NCI-H2029 (cell line): ENCODE data around the gene IDH2.
"Not testable (repeated sequence)": the region's sequence is repeated elsewhere in the genome, so short reads cannot be mapped to it uniquely, and the experiment has no call there.

Experiments used
- DNase-seq: peaks from one replicate; lab custom pipeline; 2025; lab: John Stamatoyannopoulos, UW

Gene IDH2

DNA sequence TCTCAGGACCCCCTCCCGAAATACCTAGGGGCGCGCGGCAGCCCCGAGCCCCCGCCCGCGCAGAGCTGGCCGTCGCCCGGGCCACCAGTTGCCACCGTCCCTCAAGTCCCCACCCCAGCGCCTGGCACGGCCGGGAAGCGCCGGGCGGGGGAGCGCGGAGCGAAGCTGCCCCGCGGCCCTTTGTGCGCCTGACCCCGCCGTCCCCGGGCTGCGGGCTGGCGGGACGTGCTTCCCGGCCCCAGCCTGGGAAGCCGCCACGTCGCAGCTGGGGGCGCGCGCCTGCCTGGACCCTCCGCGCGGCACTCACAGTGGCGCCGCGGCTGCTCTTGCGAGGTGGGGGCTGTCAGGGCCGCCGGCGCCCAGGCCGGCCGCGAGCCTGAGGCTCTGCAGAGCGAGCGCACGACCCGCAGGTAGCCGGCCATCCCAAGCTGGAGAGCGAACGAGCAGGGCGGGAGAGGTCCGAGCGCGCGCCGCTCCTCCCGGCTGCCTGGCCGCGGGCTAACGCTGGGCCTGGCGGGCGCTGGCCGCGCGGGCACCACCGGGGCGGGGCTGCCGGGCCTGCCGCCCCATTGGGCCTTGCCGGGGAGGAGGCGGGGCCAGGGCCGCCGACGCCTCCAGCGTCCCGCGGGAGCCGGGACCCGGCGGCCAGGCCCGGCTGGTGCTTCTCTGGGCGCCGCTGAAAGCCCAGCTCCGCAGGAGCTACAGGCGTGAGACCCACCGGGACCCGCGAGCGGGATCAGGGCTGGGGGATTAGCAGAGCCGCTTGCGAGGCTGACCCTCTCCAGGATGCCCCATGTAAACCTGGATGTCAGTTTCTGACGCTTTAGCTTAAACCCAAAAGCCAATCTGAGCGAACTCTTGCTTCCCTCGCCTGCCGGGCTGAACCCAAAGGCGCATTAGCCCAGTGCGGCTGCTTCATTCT lies at the start of gene IDH2:
TSS of gene IDH2 (minus strand) at position 500 of the 922 bp plus-strand sequence. CDS start at position 422, 78 bp downstream.
- DNase-seq = peak; percentile 36

DNA sequence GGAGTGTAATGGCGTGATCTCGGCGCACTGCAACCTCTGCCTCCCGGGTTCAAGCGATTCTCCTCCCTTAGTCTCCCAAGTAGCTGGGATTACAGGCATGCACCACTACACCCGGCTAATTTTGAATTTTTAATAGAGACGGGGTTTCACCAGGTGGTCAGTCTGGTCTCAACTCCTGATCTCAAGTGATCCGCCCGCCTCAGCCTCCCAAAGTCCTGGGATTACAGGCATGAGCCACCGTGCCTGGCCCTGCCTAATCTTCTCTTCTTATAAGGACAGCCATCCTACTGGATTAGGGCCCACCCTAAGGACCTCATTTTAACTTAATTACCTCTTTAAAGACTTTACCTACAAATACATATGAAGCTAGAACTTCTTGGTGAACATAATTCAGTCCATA lies 48.3 kb upstream of the IDH2 start:
- DNase-seq = not testable (repeated sequence)

DNA sequence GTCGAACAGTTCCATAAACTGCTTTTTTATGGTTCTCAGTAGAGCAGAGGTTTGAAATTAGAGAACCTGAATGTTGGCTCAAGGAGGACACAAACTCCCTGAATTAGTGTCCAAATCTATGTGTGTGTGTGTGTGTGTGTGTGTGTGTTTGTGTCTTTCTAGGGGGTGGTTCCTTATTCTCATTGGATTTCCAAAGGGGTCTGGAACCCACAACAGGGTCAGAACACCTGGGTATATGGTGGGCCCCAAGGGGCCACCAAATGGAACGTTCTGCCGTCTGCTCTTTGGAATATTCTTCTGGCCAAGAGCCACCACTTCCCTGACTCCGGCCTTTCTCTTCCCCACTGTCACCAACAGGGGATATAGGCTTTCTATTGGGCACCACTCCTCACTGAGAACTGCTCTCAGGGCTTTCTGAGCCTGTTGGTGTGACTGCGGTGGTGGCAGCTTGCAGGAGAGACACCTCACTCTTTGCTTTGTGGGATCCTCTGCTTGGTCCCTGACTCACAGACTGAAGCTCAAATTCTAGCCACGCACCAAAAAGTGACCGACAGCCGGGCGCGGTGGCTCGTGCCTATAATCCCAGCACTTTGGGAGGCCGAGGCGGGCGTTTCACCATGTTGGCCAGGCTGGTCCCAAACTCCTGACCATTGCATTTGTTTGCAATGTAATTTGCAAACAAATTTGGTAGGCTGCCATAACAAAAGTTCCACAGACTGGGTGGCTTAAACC lies 47.5 kb upstream of the IDH2 start:
- no peak for DNase-seq

DNA sequence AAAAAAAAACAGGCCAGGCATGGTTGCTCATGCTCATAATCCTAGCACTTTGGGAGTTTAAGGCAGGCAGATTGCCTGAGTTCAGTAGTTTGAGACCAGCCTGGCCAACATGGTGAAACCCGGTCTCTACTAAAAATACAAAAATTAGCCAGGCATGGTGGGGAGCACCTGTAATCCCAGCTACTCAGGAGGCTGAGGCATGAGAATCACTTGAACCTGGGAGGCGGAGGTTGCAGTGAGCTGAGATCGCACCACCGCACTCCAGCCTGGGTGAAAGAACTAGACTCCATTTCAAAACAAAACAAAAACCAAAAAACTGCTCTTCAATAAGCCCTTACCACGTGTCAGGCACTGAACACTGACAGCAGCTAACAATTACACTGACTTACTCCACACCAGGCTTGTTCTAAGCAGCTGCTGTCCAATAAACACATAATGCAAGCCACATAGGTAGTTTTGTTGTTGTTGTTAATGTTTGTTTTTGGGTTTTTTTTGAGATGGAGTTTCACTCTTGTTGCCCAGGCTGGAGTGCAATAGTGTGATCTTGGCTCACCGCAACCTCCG lies 44.0 kb upstream of the IDH2 start:
- DNase-seq = not testable (repeated sequence)

DNA sequence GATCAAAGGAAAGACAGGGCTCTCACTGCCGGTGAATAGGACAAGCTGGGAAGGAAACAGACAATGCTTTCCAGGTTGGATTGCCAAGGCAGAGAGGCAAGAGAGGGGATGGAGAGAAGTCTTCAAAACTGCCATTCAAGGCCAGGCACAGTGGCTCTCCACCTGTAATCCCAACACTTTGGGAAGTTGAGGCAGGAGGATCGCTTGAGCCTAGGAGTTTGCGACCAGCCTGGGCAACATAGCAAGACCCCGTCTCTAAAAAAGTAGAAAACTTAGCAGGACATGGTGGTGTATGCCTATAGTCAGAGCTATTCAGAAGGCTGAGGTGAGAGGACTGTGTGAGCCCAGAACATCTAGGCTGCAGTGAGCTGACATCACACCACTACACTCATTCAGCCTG lies 43.5 kb upstream of the IDH2 start:
- no peak for DNase-seq

DNA sequence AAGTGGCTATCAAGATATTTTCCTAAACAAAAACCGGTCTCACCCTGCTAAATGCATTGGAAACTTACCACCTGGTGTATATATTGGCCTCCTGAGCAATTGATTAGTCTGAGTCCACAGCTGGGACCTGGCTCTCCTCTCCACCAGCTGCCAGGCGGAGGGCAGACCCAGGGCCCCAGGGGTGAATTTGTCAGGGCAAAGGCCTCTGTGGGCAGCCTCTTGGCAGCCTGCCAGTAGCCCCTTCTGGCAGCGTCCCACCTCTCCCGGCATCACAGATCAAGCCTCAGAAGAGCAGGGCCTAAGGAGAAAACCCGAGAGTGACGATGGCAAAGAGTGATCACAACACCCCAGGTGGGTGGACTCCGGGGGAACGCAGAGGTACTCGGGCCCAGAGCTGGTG lies 43.0 kb upstream of the IDH2 start:
- no peak for DNase-seq

DNA sequence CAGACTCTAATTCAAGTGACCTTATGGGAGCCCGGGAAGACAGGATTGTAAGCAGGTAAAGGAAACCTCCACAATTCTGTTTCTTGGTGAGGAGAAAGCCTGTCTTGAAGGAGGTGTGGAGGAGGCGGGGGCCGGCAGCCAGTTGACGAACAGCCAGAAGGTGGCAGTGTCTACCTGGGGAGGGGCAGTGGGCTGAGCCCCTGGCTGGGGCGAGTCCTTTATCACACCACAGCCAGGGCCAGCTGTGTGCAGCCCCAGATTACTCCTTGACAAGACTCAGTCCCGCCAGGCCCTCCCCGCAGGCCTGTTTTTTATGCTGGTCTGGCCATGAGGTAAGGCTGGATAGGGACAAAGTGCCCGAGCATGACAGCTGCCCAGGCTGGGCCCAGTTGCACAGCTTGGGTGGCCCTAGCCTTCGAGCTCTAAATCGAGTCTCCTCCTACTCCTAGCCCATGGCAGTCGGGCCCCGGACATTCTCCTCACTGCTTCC lies 40.9 kb upstream of the IDH2 start:
- peak; percentile 34 for DNase-seq

DNA sequence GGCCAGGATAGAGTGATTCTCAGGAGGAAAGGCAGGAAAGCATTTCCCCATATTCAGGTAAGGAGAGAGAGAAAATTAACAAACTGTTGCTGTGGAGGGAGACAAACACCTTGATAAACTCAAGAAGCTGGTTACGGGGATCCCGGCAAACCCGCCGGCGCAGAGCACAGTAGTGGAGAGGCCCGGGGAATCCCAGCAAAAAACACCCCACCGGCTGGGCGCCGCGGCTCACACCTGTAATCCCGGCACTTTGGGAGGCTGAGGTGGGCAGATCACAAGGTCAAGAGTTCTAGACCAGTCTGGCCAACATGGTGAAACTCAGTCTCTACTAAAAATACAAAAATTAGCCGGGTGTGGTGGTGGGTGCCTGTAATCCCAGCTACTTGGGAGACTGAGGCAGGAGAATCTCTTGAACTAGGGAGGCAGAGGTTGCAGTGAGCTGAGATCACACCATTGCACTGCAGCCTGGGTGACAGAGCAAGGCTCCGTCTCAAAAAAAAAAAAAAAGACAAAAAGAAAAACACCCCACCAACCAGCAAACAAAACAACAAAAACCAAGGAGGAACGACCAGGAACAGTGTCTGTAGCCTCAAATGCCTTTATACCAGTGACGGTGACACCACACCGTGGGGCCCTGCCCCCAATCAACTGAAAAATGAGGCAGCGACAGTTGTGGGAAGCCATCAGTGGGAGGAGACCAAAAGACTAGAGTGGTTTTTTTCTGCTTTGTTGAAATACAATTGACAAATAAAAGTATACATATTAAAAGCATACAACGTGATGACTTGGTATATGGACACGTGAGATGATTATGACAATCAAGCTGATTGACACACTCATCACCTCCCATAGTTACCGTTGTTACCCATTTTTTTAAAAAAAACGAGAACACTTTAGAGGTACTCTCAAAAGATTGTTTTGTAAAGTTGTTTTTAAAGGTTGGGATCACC lies 40.2 kb upstream of the IDH2 start:
- DNase-seq = no peak

DNA sequence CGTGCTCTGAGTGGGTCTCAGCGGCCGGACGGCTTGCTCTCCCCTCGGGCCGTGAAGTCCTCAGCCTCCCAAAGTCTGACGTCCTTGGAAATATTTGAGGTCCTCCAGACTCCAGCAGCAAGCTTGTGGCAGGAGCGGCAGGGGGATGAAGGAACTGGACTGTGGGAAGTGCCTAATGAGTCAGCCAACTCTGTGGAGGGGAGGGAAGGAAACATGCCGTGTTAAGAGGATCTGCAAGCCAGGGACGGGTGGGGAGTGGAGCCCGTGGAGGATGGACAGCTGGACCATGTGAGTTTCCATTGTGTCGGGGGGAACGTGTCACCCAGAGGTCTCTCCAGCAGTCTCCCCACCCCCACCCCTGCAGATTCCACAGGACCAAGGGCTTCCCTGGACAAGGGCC lies 39.4 kb upstream of the IDH2 start:
- DNase-seq = no peak

DNA sequence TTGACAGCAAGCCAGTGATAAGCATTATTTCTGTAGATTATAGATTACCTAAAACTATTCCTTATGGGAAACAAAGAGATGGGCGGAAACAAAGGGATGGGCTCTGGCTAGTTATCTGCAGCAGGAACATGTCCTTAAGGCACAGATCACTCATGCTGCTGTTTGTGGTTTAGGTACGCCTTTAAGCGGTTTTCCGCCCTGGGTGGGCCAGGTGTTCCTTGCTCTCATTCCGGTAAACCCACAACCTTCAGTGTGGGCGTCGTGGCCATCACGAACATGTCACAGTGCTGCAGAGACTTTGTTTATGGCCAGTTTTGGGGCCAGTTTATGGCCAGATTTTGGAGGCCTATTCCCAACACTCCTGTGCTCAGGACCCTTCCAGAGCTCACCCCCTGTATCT lies 37.3 kb upstream of the IDH2 start:
- DNase-seq = not testable (repeated sequence)

DNA sequence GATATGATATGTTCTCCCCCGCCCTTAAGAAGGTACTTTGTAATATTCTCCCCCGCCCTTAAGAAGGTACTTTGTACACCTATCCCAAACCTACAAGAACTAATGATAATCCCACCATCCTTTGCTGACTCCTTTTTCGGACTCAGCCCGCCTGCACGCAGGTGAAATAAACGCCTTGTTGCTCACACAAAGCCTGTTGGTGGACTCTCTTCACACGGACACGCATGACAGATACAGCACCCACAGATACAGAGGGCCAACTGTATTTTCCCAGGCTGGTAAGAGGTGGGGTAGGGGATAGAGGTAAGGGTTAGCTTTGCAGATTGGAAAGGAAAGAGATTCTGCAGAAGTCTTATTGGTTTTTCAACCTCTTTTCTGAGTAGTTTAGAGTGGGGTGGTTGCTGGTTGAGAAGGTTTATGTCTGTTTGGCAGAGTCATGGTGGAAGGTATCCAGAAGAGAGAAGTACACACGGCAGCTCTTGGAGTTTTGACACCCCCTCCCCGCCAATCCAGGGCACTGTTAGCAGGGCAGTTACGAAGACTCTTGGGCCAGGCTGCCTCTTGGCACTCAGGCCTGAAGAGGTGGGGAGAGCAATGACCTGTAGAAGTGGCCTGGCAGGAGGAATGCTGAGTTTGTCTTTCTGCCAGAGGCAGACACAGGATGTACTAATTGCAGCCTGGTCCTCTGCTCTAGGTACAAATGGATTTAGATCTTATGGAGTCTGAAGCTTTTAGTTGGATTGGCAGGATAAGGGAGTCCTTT lies 36.0 kb upstream of the IDH2 start:
- no peak for DNase-seq

DNA sequence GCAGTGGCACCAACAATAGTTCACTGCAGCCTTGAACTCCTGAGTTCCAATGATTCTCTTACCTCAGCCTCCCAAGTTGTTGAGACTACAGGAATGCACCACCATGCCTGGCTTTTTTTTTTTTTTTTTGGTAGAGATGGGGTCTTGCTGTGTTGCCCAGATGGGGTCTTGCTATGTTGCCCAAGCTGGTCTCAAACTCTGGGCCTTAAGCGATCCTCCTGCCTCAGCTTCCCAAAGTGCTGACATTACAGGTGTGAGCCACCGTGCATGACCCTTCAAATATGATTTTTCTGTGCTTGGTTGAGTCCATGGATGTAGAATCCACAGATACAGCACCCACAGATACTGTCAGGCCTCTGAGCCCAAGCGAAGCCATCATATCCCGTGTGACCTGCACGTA lies 30.2 kb upstream of the IDH2 start:
- DNase-seq = no peak

DNA sequence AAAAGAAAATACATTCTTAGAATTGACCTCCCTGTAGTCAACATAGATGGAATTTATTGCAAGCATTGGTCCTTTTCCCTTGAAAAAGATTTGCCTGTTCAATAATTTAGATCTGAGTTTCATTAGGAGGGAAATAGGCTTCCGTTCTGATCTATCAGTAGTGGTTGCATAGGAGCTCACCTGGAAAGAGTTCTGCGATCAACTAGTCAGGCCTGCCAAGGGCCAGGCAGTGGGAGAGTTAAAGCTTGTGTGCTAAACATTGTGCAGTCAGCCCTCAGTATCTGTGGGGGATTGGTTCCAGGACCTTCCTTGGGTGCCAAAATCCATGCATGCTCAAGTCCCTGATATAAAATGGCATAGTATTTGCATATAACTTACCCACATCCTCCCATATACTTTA lies 29.6 kb upstream of the IDH2 start:
- DNase-seq = no peak

DNA sequence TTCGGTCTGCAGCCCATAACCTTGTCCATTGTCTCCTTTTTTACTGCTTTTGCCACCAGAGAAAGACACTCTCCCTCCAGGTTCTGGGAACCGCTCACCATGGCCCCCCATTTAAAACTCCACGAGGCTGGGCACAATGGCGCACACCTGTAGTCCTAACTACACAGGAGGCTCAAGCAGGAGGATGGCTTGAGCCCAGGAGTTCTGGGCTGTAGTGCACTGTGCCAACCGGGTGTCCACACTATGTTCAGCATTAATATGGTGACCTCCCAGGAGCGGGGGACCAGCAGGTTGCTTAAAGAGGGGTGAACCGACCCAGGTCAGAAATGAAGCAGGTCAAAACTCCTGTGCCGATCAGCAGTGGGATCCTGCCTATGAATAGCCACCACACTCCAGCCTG lies 28.0 kb upstream of the IDH2 start:
- DNase-seq = no peak

DNA sequence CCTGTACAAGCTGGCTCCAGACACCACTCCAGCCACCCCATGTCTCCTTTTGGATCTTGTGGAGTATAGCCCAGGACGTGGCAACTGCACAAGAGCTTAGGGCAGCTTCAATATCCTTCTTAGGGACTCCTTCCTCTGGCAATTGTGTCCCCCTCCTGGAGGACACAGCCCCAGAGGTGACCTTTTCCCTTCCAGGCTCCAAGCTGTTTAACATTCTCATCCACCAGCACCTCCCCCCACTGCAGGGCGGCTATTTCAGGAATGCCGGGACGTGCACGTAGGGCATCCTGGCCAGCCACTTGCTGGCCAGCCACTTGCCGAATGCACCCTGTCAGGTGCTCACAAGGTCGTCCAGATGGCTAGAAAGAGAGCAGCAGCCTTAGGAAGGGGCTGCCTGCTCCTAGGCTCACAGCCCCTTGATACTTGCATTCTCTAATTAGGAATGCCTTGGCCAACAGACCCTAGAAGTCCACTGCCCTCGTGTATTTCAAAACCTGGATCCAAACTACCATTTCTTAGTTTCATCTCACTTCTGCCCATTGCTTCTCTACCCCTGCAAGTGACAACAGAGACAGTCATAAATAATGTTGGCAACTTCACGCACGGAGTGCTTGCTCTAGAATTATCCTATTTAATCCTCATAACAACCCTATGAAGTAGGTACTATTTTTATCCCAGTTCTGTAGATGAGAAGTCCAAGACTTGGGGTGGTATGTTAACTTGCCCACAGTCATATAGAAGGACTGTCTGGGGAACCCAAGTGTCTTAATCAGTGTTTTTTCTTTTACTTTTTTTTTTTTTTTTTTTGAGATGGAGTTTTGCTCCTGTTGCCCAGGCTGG lies 24.5 kb upstream of the IDH2 start:
- DNase-seq = no peak

DNA sequence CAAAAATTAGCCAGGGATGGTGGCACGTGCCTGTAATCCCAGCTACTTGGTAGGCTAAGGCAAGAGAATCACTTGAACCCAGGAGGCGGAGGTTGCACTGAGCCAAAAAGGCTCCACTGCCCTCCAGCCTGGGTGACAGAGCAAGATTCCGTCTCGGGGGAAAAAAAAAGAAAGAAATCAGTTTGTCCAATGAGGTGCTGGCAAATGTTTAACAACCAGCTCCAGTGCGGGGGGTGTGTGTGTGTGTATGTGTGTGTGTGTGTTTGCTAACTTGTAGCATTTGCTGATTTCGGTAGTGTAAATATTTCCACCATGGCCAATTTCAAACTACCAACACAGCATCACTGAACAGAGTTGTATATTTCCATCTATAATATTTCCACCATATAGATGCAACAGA lies 23.8 kb upstream of the IDH2 start:
- no peak for DNase-seq

DNA sequence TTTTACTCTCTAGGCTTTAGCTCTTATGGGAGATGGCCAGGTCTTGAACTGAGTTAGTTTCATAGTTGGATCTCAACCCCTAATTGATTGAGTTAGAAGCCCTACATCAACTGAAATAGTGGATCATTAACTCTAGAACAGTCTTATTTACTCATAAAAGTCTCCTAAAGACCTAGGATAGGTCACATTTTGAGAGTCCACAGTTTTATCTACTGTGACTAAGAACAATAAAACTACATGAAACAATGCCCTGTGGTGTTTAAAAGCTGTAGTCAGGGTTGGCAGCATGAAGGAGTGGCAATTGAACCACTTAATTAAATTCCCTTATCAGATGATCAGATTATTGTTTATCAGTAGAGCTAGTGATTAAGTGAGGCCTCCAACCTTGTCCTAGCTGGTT lies 22.2 kb upstream of the IDH2 start:
- DNase-seq = no peak

DNA sequence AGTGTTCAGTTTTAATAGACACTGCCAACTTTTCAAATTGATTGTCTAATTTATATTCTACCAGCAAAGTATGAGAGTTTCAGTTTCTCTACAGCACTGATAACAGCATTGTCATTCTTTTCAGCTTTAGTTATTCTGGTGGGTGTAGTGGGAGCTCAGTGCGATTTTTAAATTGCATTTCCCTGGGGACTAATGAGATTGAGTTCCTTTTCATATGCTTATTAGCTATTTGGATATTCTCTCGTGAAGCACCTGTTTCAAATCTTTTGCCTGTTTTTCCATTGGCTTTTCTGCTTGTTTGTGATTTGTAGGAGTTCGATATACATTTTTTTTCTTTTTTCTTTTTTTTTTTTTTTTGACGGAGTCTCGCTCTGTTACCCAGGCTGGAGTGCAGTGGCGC lies 18.8 kb upstream of the IDH2 start:
- no peak for DNase-seq

DNA sequence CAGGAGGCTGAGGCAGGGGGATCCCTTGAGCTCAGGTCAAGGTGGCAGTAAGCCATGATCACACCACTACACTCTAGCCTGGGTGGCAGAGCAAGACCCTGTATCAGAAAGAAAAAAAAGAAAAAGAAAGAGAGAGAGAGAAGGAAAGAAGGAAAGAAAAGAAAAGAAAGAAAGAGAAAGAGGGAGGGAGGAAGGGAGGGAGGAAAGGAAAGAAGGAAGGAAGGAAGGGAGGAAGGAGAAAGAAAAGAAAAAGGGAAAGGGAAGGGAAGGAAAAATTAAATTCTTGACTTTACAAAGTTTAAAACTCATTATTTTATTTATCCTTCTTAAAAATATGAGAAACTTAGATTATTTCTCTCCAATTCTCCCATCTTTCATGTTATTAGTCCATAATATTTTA lies 17.1 kb upstream of the IDH2 start:
- DNase-seq = no peak

DNA sequence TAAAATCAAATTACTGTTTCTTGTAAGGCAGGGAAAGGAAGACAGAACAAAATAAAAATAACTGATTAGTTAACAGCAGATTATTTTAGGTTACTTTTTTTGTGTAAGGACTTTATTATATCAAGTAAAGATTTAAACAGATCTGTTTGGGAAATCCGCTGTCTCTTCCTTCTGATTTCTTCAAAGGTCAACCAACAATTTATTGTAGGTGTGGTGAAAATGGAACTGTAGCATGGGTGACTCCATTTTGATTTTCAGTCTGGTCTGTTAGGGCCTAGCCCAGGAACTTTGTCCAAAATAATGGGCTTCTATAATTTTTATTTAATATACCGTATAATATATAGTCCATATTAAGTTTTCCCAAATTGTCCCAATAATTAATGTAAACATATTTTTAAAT lies 13.5 kb upstream of the IDH2 start:
- no peak for DNase-seq
